Fibroblast of lung (primary cell): ENCODE results near the gene FNDC3B. TPM values are rescaled to one million over a fixed set of nuclear protein-coding genes. Genes with fewer than 3 reads are reported as not detected.

Experiments
- DNase-seq, 2 donors: peaks; one replicate each; pipeline versions ENCODE4 v3.0.0 to v3.0.0-alpha.2; 2010; ENCODE audit warnings: low read depth in 2 of 2
- H2AFZ ChIP-seq: 2 replicates; pipeline ENCODE4 v1.5.1; 2012; ENCODE audit warnings: low read length, control low read depth, inconsistent platforms
- H3K27ac ChIP-seq: 2 replicates; pipeline ENCODE4 v1.5.1; 2011; ENCODE audit warnings: low read length, control low read depth; ENCODE audit not compliant: insufficient read depth
- H3K27me3 ChIP-seq: 2 replicates; pipeline ENCODE4 v1.5.1; 2011; ENCODE audit warnings: mild to moderate bottlenecking, low read length; ENCODE audit not compliant: control insufficient read depth, insufficient read depth
- H3K36me3 ChIP-seq: 2 replicates; pipeline ENCODE4 v1.5.1; 2011; ENCODE audit warnings: low read length; ENCODE audit not compliant: control insufficient read depth, insufficient read depth
- H3K4me1 ChIP-seq: 2 replicates; pipeline ENCODE4 v1.5.1; 2011; ENCODE audit warnings: low read length; ENCODE audit not compliant: control insufficient read depth, insufficient read depth; ENCODE audit errors: extremely low read depth
- H3K4me2 ChIP-seq: 2 replicates; pipeline ENCODE4 v1.5.1; 2011; ENCODE audit warnings: low read length, control low read depth; ENCODE audit not compliant: insufficient read depth; ENCODE audit errors: extremely low read depth
- H3K4me3 ChIP-seq, 4 experiments: fragments of 200-600 bp in 1 of 4; sonication (generic) in 1 of 4; replicated peaks in 1 of 4; 2 replicates each; pipeline ENCODE4 v1.5.1; 2011 to 2016; ENCODE audit warnings: low read length in 4 of 4, low read depth in 3 of 4, mild to moderate bottlenecking in 3 of 4, control low read depth in 2 of 4, inconsistent platforms in 1 of 4, mixed read lengths in 1 of 4; ENCODE audit not compliant: insufficient read depth in 1 of 4; ENCODE audit errors: control extremely low read depth in 1 of 4
- H3K79me2 ChIP-seq: 2 replicates; pipeline ENCODE4 v1.5.1; 2012; ENCODE audit warnings: mild to moderate bottlenecking, low read length, inconsistent platforms; ENCODE audit not compliant: control insufficient read depth, insufficient read depth
- H3K9ac ChIP-seq: 2 replicates; pipeline ENCODE4 v1.5.1; 2011; ENCODE audit warnings: mild to moderate bottlenecking, low read length, control low read depth; ENCODE audit not compliant: insufficient read depth
- H3K9me3 ChIP-seq: 2 replicates; pipeline ENCODE4 v1.5.1; 2012; ENCODE audit warnings: low read depth, low read length; ENCODE audit not compliant: control insufficient read depth, insufficient read depth
- H4K20me1 ChIP-seq: 2 replicates; pipeline ENCODE4 v1.5.1; 2011; ENCODE audit warnings: low read length; ENCODE audit not compliant: control insufficient read depth, insufficient read depth; ENCODE audit errors: extremely low read depth
- CTCF ChIP-seq, 2 donors: IDR thresholded peaks in 1 of 2; conservative IDR thresholded peaks in 1 of 2; 1 replicate in 1 of 2; 2 replicates in 1 of 2; pipeline ENCODE4 v1.5.1; 2011 to 2012; ENCODE audit warnings: low read length in 2 of 2, control low read depth in 1 of 2, inconsistent platforms in 1 of 2, low read depth in 1 of 2, mild to moderate bottlenecking in 1 of 2
- EZH2 ChIP-seq: IDR thresholded peaks from 2 replicates; pipeline ENCODE4 v1.5.1; 2012; ENCODE audit warnings: low read length, control low read depth, mild to moderate bottlenecking; ENCODE audit errors: missing control alignments
- polyA plus RNA-seq, 2 donors: library from polyadenylated mRNA; depleted of rRNA in 1 of 2; stranded (reverse) in 1 of 2; unstranded in 1 of 2; fragments of >200 nt; gene quantifications; 2 replicates each; pipeline ENCODE4 v1.2.1, GENCODE V29; 2011 to 2012; ENCODE audit warnings: missing spikeins in 1 of 2
- total RNA-seq: library from RNA; depleted of rRNA; stranded (reverse); fragments of >200 nt; gene quantifications from 2 replicates; pipeline ENCODE4 v1.2.1, GENCODE V29; 2014

Gene FNDC3B
- total and polyA plus RNA-seq, 2 donors (not counting 1 experiment from before 2014, with no cell fraction given) = 26.1 to 76.8 TPM

- H3K4me3 ChIP-seq = no peak overlapping the region
- peaks cover 4% of the 10 kb centered on the region for H3K79me2 ChIP-seq
- peaks cover 45% of the 10 kb centered on the region for H3K4me1 ChIP-seq
- H2AFZ ChIP-seq = no peak overlapping the region
- no peaks in the 10 kb centered on the region for H3K9me3 ChIP-seq
- peak overlapping the region; percentile 96 for H3K27ac ChIP-seq
- no peaks in the 10 kb centered on the region for H4K20me1 ChIP-seq
- peak overlapping the region; percentile 13 for H3K9ac ChIP-seq
- H3K36me3 ChIP-seq = peaks cover 2% of the 10 kb centered on the region
- no peak for TF ChIP-seq CTCF (conservative IDR thresholded peaks at IDR 0.05 in 1 of 2, IDR thresholded peaks at IDR 0.05 in 1 of 2; ENCODE audit: low read depth in 1 of 2, low read length in 2 of 2)
- TF ChIP-seq EZH2 = no peak
- peak overlapping the region; percentile 73 for H3K4me2 ChIP-seq
- DNase-seq = no peak
- H3K27me3 ChIP-seq = no peaks in the 10 kb centered on the region
Observed at GRCh38 chr3:172317481-172317880, 278.1 kb downstream of the FNDC3B start.

- Histone ChIP-seq H3K4me1 (peaks cover 45% of the 10 kb centered on the region), H3K27me3 (no peaks in the 10 kb centered on the region), H3K4me2 (peak overlapping the region; percentile 80), H3K79me2 (peaks cover 4% of the 10 kb centered on the region), H4K20me1 (no peaks in the 10 kb centered on the region), H3K9ac (peak overlapping the region; percentile 32), H3K4me3 (no peak overlapping the region), H2AFZ (no peak overlapping the region), H3K36me3 (peaks cover 2% of the 10 kb centered on the region), H3K9me3 (no peaks in the 10 kb centered on the region), H3K27ac (peak overlapping the region; percentile 96)
- TF ChIP-seq EZH2 = no peak
- TF ChIP-seq CTCF (conservative IDR thresholded peaks at IDR 0.05 in 1 of 2, IDR thresholded peaks at IDR 0.05 in 1 of 2; ENCODE audit: low read depth in 1 of 2, low read length in 2 of 2) = no peak
- peak; percentile 96 for DNase-seq
Observed at GRCh38 chr3:172317984-172318383, 278.6 kb downstream of the FNDC3B start.

GRCh38 chr3:172319595-172319994 lies 280.2 kb downstream of the FNDC3B start:
- H3K27ac ChIP-seq = no peak overlapping the region
- H3K4me3 ChIP-seq = no peak overlapping the region
- H3K79me2 ChIP-seq = peaks cover 4% of the 10 kb centered on the region
- no peak overlapping the region for H3K4me2 ChIP-seq
- no peaks in the 10 kb centered on the region for H4K20me1 ChIP-seq
- peak; percentile 40 to 69 for DNase-seq
- no peaks in the 10 kb centered on the region for H3K9me3 ChIP-seq
- H3K27me3 ChIP-seq = no peaks in the 10 kb centered on the region
- H3K36me3 ChIP-seq = peaks cover 2% of the 10 kb centered on the region
- H2AFZ ChIP-seq = no peak overlapping the region
- H3K4me1 ChIP-seq = peaks cover 44% of the 10 kb centered on the region
- H3K9ac ChIP-seq = no peak overlapping the region
- TF ChIP-seq CTCF (conservative IDR thresholded peaks at IDR 0.05 in 1 of 2, IDR thresholded peaks at IDR 0.05 in 1 of 2; ENCODE audit: low read depth in 1 of 2, low read length in 2 of 2) (no peak), EZH2 (no peak)
